Right lung (tissue), 5 donors: Measurements from ENCODE around the gene UNC79. TPM values are rescaled to one million over a fixed set of nuclear protein-coding genes. Genes with fewer than 3 reads are reported as not detected.
"Not testable (repeated sequence)": the region's sequence is repeated elsewhere in the genome, so short reads cannot be mapped to it uniquely, and the experiment has no call there.

ENCODE experiments used
- DNase-seq, 2 donors: peaks; one replicate each; pipeline ENCODE4 v3.0.0-alpha.2; 2013
- polyA plus RNA-seq, 5 donors: library from polyadenylated mRNA; unstranded; fragments of 120-200 nt; gene quantifications; one replicate each; pipeline versions ENCODE4 v1.2.1 to v1.2.3, GENCODE V29; 2013; ENCODE audit warnings: inconsistent platforms in 1 of 5, low replicate concordance in 1 of 5; ENCODE audit not compliant: insufficient read length in 5 of 5, insufficient read depth in 1 of 5

The UNC79 gene
- polyA plus RNA-seq, 5 donors = 0.31 to 0.59 (median 0.55) TPM

DNA sequence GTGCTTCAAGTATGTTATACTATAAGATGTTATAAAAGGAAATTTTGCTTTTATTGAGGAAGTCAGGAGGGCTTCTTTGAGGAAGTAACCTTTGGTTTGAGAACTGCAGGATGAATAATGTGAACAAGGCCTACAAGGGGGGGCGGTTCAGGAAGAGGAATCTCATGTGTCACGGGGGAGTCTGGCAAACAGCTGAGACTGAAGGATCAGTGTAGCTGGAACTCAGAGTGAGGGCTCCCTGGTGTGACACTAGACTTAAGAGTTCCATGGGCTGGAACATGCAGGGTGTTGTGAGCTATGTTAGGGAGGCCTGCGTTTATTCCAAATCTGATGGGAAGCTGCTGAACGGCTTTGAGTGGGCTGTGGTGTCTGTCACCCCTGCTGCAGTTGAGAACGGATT is 62.3 kb downstream of the UNC79 start:
- DNase-seq = no peak

DNA sequence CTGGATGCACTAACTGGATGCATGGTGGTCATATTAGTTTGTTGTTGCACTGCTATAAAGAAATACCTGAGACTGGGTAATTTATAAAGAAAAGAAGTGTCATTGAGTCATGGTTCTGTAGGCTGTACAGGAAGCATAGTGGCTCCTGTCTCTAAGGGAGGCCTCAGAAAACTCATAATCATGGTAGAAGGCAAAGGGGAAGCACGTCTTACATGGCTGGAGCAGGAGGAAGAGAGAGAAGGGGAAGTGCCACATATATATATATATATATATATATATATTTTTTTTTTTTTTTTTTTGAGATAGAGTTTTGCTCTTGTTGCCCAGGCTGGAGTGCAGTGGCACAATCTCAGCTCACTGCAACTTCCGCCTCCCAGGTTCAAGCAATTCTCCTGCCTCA is 62.9 kb downstream of the UNC79 start:
- not testable (repeated sequence) for DNase-seq

DNA sequence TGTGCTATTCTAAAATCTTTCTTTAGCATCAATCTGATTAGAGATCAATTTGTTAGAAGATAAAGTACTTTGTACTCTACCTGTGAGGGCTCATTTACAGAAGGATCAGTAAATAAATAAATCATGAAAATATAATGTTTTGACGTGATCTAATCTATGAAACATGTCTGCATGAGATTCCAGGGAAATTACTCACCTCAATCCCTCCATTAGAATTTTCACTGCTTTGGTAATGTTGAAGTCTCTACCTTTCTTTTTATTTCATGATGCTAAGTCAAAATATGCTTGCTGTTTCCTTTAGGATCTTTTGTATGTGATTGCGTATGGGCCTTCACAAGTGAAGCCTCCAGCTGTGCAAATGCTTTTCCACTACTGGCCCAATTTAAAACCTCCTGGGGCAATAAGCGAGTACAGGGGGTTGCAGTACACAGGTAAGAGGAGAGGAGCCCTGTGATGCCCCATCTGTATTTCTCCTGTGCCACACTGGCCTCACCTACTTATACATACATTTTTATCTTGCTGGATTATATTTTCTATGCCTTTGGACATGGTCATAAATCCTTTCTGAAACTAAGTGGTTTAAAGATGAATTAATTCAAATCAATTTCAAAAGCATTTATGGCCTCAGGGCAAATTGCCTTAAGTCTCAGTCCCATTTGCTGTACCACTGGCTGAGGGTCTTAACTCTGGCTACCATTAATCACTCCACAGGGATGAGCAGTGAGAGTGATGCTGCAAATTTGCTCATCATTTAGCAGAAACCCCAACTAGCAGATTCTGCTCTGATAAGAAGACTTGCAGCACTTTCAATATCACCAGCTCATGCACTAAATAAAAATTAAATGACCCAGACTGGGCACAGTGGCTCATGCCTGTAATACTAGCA is 66.4 kb downstream of the UNC79 start:
- DNase-seq = no peak

DNA sequence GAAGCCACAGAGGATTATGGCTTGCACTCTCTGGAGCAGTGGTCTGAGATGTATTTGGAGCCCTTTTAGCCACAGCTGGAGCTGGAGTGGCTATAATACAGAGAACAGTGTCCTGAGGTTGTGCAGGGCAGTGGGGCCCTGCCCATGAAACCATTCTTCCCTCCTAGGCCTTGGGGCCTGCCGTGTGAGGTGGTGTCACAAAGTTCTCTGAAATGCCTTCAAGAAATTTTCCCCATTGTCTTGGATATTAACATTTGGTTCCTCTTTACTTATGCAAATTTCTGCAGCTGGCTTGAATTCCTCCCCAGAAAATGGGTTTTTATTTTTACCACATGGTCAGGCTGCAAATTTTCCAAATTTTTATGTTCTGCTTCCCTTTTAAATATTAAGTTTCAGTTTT is 79.3 kb downstream of the UNC79 start:
- DNase-seq = no peak

DNA sequence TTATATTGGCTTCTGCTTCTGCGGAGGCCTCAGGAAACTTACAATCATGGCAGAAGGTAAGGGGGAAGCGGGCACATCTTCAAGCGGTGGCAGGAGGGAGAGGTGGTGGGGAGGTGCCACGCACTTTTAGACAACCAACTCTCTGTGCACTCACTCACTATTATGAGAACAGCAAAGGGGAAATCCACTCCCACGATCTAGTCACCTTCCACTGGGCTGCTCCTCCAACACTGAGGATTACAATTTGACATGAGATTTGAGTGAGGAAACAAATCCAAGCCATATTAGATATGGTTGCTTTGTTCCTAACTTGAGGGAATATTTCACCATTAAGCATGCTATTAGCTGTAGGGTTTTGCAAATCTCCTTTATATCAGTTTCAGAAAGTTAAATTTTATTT is 80.3 kb downstream of the UNC79 start:
- no peak for DNase-seq

DNA sequence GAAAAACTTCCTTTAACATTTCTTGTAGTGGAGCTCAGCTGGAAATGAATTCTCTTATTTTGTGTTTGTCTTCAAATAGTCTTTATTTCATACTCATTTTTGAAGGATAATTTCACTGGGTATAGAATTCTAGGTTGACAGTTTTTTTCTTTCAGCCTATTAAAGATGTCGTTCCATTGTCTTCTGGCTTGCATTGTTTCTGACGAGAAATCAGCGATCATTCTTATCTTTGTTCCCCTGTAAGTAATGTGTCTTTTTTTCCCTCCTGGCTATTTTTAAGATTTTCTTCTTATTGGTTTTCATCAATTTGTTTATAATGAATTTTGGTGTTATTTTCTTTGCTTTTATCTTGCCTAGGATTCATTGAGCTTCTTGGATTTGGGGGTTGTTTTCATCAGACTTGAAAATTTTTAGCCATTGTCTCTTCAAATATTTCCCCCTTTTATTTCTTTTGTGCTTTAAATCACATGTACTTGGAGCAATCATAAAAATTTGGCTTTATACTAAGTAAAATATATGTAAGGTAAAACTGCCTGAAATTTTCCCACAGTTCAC is 89.4 kb downstream of the UNC79 start:
- DNase-seq = no peak

DNA sequence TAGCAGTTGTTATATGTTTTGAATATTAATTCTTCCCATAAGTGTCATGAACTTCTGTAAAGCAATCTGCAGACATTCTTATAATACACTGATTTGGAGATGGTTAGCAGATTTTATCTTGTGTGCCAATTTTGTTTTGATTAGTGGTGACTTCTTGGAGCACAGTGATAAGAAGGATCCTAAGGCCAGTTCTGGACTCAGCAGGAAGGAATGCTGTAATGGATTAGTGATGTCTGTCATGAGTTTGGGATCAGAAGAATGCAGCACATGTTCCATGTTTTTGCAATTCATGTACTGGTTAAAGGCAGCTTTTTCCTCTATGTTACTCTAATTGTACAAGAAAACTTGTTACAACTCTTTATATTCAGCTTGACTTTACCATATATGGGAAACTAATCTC is 91.5 kb downstream of the UNC79 start:
- DNase-seq = no peak

DNA sequence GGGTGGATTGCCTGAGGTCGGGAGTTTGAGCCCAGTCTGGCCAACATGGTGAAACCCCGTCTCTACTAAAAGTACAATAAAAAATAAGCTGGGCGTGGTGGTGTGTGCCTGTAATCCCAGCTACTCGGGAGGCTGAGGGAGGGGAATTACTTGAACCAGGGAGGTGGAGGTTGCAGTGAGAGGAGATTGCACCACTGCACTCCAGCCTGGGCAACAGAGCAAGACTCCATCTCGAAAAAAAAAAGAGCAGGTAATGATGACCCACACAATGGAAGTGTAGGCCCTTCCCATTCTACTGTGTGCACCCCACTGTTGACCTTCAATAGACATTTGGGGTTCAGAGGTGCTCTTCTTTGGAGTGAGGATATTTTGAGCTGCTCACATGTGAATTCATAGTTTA is 94.5 kb downstream of the UNC79 start:
- DNase-seq = not testable (repeated sequence)

DNA sequence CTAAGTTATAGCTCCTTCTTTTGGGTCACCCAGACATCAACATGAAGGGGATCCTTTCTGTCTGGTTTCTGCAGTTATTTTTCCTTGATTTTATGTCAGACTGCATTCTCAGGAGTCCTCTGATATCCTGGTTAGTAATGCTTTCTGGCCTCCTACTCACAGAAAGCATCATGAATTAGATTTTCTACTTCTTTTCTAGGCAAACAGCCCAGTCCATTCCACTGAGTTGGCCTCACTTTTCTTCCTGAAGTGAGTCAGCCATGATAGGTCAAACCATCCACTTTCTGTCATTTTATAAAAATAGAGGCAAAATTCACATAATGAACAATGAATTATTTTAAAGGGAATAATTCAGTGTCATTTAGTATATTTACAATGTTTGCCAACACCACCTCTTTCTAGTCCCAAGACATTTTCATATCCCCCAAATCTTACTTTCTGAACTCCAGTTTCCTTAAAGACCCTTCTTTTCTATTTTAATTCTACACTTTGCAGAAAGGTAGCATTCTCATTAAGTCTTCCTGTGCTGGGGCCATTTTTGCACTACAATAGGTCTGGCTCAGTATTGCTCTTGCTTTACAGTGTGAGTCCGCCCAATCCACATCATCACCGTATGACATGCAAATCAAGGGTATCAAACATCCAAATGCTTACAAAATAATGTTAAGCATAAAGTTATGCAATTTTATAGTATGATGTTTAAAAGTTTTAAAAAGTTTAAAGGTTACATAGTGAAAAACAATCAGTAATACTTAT is 95.1 kb downstream of the UNC79 start:
- no peak for DNase-seq

DNA sequence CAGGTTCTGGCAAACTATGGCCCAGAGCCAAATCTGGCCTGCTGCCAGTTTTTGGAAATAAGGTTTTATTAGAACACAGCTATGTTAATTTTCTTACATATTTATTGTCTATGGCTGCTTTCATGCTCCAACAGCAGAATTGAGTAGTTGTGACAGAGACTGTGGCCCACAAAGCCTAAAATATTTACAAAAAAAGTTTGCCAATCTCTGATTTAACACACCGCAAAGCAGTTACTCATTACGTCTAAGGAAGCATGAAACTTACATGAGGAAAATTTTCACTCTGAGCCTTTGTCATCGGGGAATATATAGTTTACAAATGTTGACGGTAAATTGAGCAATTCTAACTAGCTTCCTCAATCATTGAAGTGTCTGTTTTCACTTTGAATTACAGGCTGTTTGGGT is 96.5 kb downstream of the UNC79 start:
- no peak for DNase-seq

DNA sequence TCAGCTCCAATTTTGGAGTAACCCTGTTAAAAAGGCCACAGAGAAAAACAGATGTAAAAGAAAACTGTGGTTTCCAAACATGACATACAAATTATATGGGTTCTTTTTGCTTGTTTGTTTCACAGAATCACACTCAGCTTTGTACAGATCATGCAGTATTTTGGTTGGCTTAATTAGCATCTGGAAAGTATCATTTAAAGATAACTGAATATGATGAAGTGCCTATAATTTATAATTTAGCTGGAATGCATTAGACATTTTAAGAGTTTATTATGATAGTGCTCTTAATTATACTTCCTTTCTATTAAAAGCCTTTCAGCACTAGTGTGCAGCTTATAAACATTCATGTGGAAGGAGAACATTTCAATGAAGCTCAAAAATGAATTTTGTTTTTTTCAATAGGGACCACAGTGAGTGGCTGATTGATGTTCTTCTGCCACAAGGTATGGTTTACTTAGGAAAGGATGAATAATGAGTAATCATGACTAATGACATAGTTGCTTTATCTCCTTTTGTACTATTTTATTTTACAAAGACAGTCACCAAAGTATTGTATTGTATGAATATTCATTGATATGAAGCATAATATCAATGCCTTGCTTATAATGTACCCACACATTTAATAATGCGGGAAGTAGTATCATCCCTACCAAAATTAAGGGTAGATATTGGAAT is 98.3 kb downstream of the UNC79 start:
- no peak for DNase-seq

DNA sequence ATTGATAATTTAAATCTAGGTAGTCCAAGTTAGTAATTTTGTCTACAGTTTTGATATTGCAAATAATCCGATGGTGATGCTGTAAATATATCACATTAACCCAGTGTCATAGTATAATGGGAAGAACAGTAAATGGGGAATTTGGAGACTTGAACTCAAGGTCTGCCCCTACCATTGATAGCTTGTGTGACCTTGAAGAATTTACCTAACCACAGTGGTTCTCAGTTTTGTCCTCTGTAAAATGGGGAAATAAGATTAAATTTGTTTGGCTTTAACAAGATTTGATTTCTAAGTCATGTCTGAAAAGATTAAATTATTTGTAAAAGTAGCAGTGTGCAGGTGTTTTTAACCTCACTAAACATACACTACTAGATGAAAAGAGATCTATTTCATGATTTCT is 100.9 kb downstream of the UNC79 start:
- no peak for DNase-seq

DNA sequence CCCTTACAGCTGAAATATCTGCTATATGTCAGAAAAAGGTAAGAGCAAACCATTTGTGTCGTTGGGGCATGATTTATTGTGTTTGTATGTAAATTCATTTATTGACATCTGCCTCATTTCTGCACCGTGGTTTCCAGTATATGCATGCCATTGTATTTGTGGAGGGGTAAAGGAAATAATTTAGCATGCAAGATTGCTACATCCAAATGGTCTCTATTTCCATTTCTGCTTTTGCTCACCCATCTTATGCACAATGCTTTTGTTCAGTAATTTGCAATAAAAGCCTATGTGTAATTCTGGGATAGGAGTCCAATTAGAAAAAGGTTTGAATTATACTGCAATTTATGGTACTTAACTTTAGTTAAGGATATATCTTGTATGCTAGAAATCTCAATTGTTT is 101.8 kb downstream of the UNC79 start:
- DNase-seq = no peak

DNA sequence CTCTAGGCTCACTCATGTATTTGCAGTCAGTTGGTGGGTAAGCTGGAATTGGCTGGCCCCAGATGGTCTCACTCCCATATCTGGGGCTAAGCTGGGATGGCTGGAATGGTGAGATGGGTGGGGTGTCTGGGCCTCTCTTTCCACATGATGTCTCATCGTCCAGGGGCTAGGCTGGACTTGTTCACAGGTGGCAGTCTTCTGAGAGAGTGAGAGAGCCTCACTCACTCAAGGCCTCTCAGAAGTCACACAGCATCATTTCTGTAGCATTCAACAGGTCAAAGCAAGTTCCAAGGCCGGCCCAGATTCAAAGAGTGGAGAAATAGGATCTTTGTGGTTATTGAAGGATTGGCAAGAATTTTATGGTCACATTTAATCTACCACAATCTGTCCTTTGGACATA is 102.7 kb downstream of the UNC79 start:
- no peak for DNase-seq

DNA sequence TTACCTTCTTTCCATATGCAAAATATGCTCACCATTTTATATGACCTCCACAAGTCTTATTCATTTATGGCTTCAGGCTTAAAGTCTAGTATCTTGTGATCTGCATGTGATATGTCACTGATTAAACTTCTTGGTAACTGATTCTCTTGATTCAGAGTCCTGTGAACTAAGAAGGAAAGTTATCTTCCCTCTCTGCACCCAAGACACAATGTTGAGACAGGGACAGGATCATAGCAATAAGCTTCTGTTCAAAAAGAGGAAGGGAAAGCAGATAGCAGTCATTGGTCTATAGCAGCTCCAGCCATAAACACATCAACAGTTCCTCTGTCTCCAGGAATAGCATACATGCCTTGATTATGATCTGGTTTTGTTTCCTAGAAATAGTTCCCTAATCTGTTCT is 103.1 kb downstream of the UNC79 start:
- no peak for DNase-seq

DNA sequence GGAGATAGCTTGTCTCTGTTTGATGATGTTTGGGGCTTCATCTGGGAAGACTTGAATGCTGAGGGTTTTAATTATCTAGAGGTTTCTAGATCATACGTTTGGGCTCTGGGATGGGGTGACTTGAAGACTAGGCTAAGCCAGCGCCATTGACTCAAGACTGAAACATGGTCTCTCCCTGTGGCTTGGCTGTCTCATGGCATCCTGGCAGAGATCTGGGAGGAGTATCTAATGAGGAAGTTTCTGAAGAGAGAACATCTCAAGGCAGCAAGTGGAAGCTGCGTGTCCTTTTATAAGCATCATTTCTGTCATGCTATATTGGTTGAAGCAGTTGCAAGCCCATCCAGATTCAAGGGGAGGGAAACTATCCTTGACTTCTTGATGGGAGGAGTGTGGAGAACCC is 104.8 kb downstream of the UNC79 start:
- no peak for DNase-seq

DNA sequence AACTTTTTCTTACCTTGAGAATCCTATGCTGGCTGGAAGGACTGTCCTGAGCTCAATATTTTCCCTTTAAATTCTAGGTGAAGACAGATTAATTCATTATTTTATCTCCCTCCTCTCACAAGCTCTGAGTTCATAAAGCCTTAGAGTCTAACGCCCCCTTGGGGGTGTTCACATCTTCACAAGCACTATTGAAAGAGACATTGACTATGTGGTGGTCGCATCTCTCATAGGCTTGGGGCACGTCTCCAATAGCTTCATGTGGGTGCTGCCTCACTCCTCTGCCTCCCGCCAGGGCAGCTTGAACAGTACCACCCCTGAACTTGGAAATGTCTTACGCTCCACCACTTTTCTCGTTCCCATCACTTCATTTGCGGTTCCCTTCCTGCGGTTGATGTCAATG is 106.2 kb downstream of the UNC79 start:
- no peak for DNase-seq

DNA sequence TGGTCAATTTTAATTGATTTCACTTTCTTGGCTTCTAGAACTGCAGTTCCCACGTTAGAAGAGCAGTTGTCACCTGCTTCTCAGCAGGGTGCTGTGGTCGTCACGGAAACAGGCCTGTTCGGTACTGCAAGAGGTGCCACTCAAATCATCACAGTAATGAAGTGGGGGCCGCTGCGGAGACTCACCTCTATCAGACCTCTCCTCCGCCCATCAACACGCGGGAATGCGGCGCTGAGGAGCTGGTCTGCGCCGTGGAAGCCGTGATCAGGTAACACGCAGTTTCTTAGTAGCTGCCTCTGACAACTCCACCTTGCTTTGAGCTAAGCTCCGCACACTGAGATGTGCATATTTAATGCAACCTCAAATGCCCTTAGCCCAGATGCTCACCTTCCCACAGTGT is 107.2 kb downstream of the UNC79 start:
- DNase-seq = no peak

DNA sequence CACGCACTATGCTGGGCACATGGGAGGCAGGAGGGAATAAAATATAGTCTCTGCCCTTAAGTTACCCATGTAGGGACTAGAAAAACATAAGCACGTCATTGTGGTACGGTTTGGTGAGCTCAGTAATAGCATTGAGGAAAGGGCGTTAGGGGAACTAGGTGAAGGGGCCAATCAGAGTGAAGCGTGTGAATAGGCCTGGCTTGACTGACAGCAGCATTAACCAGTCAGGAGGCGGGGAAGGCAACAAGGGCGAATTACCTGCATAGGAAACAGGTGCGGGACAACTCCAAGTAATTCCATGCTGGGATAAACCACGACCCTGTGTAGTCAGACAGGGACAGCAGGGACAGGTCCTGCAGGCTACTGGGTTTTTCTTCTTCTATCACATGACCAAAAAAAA is 107.7 kb downstream of the UNC79 start:
- DNase-seq = no peak

DNA sequence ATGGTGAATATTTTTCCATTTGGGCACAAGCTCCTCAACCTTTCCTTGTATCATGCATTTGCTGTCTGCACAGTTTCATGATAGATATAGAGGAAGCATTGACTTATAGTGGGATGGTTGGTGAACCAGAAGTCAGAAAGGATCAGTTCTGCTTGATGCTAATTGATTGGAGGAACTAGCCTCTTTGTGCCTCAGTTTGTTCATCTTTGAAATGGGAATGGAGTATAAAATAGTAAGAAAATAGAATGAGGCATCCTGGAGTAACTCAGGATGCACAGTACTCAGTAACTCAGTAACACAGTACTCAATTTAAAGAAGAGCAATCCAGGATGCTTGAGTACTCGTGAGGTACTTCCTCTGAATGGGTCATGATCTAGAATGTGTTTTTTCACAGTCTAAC is 109.5 kb downstream of the UNC79 start:
- DNase-seq = no peak

DNA sequence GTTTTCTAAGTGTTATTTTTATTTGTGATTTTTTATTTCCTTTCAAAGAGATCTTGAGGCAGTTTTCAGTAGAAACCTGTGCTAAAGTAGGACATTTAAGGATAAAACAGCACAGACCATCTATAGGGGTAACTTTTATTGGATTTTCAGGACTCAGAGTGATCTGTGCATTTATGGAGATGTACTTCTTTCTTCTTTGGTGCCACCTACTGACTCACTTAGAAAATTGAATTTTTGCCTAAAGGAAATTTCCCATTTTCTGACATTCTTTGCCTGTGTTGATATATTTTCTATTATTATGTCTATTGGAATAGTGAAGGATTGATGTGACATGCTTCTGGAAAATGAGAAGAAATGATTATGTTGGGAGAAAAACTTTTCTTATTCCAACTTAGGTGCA is 113.0 kb downstream of the UNC79 start:
- no peak for DNase-seq

DNA sequence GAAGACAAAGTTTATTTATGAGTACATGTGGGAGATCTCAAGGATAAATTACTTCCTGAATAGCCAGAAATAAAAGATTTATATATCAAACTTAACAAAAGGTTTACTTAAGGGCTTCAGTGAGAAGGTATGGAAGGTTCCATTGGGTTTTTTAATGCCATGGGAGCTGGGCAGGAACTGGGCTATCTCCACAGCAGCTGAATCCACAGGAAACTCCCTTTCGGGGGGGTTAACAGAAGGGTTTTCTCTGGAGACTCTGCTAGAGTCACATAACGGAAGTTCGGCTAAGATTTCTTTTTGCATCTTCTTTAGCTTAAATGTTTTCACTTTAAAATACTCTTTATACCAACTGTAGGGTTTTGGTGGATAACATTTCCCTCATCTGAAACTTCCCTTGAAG is 113.5 kb downstream of the UNC79 start:
- no peak for DNase-seq

DNA sequence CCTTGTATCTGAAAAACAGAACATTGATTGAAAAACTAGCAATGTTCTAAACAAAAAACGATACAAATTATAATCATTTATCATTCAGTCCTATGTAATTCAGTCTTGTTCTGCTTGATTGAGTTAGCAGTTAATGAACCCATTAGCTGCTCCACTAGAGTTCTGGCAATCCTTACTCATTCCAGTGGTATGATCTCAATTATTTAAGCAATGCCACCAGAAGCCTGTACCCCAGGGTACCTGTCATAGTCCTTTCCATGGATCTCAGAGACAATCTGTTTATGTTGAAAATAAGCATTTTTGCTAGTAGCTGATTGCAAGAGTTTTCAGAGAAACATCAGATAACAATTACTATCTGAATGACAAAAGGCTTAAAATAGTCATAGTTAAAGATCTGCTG is 115.9 kb downstream of the UNC79 start:
- DNase-seq = no peak
